Tibial nerve (tissue), 4 donors: Measurements from ENCODE around the gene TTC3. TPM values are rescaled to one million over a fixed set of nuclear protein-coding genes. Genes with fewer than 3 reads are reported as not detected.

Experiments
- DNase-seq, 2 donors: peaks; one replicate each; pipeline ENCODE4 v3.0.0-alpha.2; 2019; ENCODE audit warnings: low spot score in 2 of 2
- H3K27ac ChIP-seq, 4 donors: fragments of 200-600 bp; sonication (generic) in 3 of 4; one replicate each; pipeline ENCODE4 v1.5.1; 2017 to 2019; ENCODE audit warnings: mild to moderate bottlenecking in 1 of 4
- H3K27me3 ChIP-seq, 2 donors: fragments of 200-600 bp; sonication (generic) in 1 of 2; one replicate each; pipeline versions ENCODE4 v1.5.1 to v1.6.0; 2017 to 2019
- H3K36me3 ChIP-seq, 3 donors: fragments of 200-600 bp; sonication (generic); one replicate each; pipeline ENCODE4 v1.5.1; 2018 to 2019
- H3K4me1 ChIP-seq, 4 donors: fragments of 200-600 bp; sonication (generic) in 3 of 4; one replicate each; pipeline ENCODE4 v1.5.1; 2017 to 2019
- H3K4me3 ChIP-seq, 4 donors: fragments of 200-600 bp; sonication (generic) in 3 of 4; one replicate each; pipeline ENCODE4 v1.5.1; 2017 to 2019; ENCODE audit warnings: mild to moderate bottlenecking in 1 of 4, moderate library complexity in 1 of 4
- H3K9me3 ChIP-seq, 4 donors: fragments of 200-600 bp; sonication (generic) in 3 of 4; one replicate each; pipeline ENCODE4 v1.5.1; 2017 to 2019
- EP300 ChIP-seq, 2 donors: sonication (generic); formaldehyde crosslinking; IDR thresholded peaks; one replicate each; pipeline ENCODE4 v1.6.1; 2017; ENCODE audit warnings: antibody characterized with exemption in 2 of 2, mild to moderate bottlenecking in 1 of 2
- POLR2A ChIP-seq, 2 donors: fragments of 450-650 bp; IDR thresholded peaks; one replicate each; pipeline ENCODE4 v1.6.1; 2017; ENCODE audit warnings: antibody characterized with exemption in 2 of 2, mild to moderate bottlenecking in 2 of 2, moderate library complexity in 2 of 2
- WGBS, 2 donors: methylation state at CpG; one replicate each; pipeline ENCODE4 v1.1.5; 2018; 5-methylcytosine and 5-hydroxymethylcytosine counted together
- total RNA-seq, 4 donors: library from RNA; depleted of rRNA; stranded (reverse); fragments of >200 nt; gene quantifications; one replicate each; pipeline ENCODE4 v1.1.0, GENCODE V29; 2016
- TF ChIP-seq, protein P1 (sequence below), 5 experiments: fragments of 200-600 bp in 3 of 5; fragments of 450-650 bp in 2 of 5; sonication (generic) in 3 of 5; IDR thresholded peaks; one replicate each; pipeline ENCODE4 v1.5.1; 2016 to 2019; ENCODE audit warnings: antibody characterized with exemption in 5 of 5, mild to moderate bottlenecking in 3 of 5, moderate library complexity in 2 of 5

The TTC3 gene
- total RNA-seq, 4 donors from 2014 or later, result 136 to 259 (median 158) TPM

DNA sequence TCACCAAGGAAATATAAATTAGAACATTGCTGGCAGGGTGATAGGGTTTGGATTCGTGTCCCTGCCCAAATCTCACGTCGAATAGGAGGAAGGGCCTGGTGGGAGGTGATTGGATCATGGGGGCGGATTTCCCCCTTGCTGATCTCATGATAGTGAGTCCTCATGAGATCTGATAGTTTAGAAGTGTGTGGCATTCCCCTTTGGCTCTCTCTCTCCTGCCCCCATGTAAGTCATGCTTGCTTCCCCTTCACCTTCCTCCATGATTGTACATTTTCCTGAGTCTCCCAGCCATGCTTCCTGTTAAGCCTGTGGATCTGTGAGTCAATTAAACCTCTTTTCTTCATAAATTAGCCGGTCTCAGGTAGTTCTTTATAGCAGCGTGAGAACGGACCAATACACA, 133.4 kb downstream of the TTC3 start:
- Histone ChIP-seq H3K4me3 (no peak overlapping the region), H3K27me3 (no peaks in the 10 kb centered on the region), H3K4me1 (peaks cover 0 to 19% (median 11%) of the 10 kb centered on the region in 4 donors), H3K27ac (no peak overlapping the region), H3K9me3 (peaks cover 0 to 6% (median 0%) of the 10 kb centered on the region in 4 donors), H3K36me3 (peaks cover 0 to 22% (median 0%) of the 10 kb centered on the region in 3 donors)
- no peak for DNase-seq
- TF ChIP-seq, protein P1, sequence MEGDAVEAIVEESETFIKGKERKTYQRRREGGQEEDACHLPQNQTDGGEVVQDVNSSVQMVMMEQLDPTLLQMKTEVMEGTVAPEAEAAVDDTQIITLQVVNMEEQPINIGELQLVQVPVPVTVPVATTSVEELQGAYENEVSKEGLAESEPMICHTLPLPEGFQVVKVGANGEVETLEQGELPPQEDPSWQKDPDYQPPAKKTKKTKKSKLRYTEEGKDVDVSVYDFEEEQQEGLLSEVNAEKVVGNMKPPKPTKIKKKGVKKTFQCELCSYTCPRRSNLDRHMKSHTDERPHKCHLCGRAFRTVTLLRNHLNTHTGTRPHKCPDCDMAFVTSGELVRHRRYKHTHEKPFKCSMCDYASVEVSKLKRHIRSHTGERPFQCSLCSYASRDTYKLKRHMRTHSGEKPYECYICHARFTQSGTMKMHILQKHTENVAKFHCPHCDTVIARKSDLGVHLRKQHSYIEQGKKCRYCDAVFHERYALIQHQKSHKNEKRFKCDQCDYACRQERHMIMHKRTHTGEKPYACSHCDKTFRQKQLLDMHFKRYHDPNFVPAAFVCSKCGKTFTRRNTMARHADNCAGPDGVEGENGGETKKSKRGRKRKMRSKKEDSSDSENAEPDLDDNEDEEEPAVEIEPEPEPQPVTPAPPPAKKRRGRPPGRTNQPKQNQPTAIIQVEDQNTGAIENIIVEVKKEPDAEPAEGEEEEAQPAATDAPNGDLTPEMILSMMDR (IDR thresholded peaks at IDR 0.05), result no peak
- TF ChIP-seq EP300 (IDR thresholded peaks at IDR 0.05) (no peak), POLR2A (IDR thresholded peaks at IDR 0.05) (no peak)
- WGBS, 2 donors, result 91 to 95% methylated on average over 7 of the region's 7 CpGs

DNA sequence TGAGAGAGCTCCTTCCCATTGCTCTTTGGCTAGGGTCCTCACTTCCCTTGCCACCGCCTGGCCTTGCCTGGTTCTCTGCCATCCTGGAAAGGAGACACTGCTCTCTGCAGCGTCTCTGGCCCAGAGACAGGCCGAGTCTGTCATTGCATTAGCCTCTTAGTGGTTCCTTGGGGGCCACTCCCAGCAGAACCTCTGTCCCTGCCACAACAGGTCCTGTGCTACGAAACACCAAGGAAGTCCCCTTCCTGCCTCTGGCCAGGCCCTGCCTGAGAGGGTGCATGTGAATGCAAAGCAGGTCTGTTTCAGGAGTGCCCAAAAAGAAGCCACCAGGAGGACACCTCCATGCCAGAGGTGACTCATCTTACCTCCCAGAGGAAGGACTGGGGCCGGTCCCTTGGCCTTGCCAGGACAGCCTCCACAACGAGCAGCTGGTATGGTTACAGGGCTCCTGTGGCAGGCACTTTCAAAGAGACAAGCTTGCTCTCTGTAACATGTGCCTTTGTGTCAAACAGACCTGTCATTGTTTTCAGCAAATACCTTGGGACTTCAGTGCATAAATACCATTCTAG, 134.5 kb downstream of the TTC3 start:
- Histone ChIP-seq H3K27ac (peak overlapping the region in 3 of 4 donors; percentile 38 to 89 (median 50)), H3K27me3 (no peaks in the 10 kb centered on the region), H3K36me3 (peaks cover 0 to 11% (median 0%) of the 10 kb centered on the region in 3 donors), H3K4me1 (peaks cover 0 to 19% (median 11%) of the 10 kb centered on the region in 4 donors), H3K4me3 (peak overlapping the region in 2 of 4 donors; percentile 2 to 6), H3K9me3 (peaks cover 0 to 6% (median 0%) of the 10 kb centered on the region in 4 donors)
- 38 to 39% methylated on average over 6 of the region's 6 CpGs for WGBS, 2 donors
- no peak for TF ChIP-seq EP300 (IDR thresholded peaks at IDR 0.05)
- TF ChIP-seq POLR2A (IDR thresholded peaks at IDR 0.05), result no peak
- TF ChIP-seq, protein P1 (IDR thresholded peaks at IDR 0.05), result no peak
- DNase-seq, result no peak

DNA sequence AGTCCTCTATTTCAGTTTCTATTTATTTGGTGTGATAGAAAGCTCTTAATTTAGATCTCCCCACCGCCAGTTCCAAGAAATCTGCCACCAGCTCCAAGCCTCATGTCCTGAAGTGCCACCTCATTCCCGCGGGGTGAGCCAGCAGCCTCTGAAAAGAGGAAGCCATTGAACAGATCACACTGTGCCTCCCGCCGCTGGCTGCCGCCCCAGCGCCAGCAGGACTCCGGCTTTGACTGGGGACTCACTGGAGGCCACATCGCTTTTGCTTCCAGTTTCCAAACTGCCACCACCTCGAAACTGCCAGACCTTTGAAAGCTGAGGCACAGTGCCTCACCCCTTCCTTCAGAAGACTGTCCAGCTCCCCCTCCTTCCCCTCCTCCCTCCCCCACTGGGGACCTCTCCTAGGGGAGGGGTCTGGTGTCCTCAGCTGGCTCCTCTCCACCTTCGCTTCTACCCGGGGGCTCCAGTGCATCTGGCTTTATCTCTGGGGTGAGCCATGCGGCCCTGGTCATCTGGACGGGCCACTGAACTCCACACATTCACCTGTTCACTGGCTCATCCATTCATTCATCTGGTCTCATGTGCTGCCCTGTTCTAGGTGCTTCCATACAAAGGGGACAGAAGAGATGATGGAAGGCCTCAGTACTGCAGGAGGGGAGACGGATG, 135.1 kb downstream of the TTC3 start:
- peak overlapping the region in 3 of 4 donors; percentile 38 to 89 (median 50) for H3K27ac ChIP-seq
- H3K27me3 ChIP-seq, result no peaks in the 10 kb centered on the region
- peak overlapping the region in 3 of 4 donors; percentile 2 to 26 (median 6) for H3K4me3 ChIP-seq
- H3K4me1 ChIP-seq, result peaks cover 0 to 19% (median 11%) of the 10 kb centered on the region in 4 donors
- DNase-seq, result peak; percentile 15 to 37
- peaks cover 0 to 6% (median 0%) of the 10 kb centered on the region in 4 donors for H3K9me3 ChIP-seq
- TF ChIP-seq, protein P1 (IDR thresholded peaks at IDR 0.05), result no peak
- no peak for TF ChIP-seq EP300 (IDR thresholded peaks at IDR 0.05)
- no peak for TF ChIP-seq POLR2A (IDR thresholded peaks at IDR 0.05)
- H3K36me3 ChIP-seq, result peaks cover 0 to 5% (median 0%) of the 10 kb centered on the region in 3 donors
- WGBS, 2 donors, result 26 to 35% methylated on average over 14 to 15 of the region's 15 CpGs

DNA sequence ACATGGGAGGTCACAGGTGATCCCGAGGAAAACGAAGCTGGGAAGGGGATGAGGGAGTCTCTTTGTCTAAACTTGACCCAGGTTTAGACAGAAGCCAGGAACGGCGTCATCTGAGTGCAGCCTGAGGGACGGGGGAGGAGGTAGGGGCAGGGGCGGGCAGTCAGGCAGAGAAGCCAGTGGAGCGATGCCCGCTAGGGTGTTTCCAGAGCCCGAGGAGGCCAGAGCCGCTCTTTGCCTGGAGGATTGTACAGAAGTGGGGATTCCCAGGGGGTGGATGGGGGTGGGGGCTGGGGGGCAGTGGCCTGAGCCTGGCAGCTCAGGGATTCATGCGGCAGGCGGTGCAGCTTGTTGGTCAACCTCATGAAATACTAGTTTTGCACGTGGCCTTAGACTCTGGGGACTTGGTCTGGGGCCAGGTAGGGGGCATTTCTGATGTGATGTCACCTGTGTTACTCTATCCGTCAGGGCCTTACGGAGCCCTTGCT, 135.7 kb downstream of the TTC3 start:
- no peaks in the 10 kb centered on the region for H3K36me3 ChIP-seq

More for the DNA sequence above, 135.7 kb downstream of the TTC3 start:
- H3K4me3 ChIP-seq, result no peak overlapping the region
- TF ChIP-seq, protein P1 (IDR thresholded peaks at IDR 0.05), result no peak
- TF ChIP-seq EP300 (IDR thresholded peaks at IDR 0.05), result no peak
- no peak for TF ChIP-seq POLR2A (IDR thresholded peaks at IDR 0.05)
- 87 to 89% methylated on average over 13 to 15 of the region's 15 CpGs for WGBS, 2 donors
- no peak for DNase-seq
- H3K27me3 ChIP-seq, result no peaks in the 10 kb centered on the region
- peaks cover 0 to 6% (median 0%) of the 10 kb centered on the region in 4 donors for H3K9me3 ChIP-seq
- H3K27ac ChIP-seq, result peak overlapping the region in 2 of 4 donors; percentile 38 to 89
- peaks cover 0 to 19% (median 11%) of the 10 kb centered on the region in 4 donors for H3K4me1 ChIP-seq
